ENCODE measurements around the gene NEK7. TPM values are rescaled to one million over a fixed set of nuclear protein-coding genes. Genes with fewer than 3 reads are reported as not detected.
"Not testable (repeated sequence)": the region's sequence is repeated elsewhere in the genome, so short reads cannot be mapped to it uniquely, and the experiment has no call there.

The NEK7 gene
- total and polyA plus RNA-seq, 2 of the 4 experiments (the other 2 are of a cell fraction), result 89.0 to 467 TPM

- H2BK5ac ChIP-seq (ENCODE audit: low read depth, low read length, poor library complexity, severe bottlenecking); H2AK9ac ChIP-seq (replicated peaks; ENCODE audit: low read depth, low read length, poor library complexity); H2BK120ac ChIP-seq (ENCODE audit: low read depth, low read length); H3K9me3 ChIP-seq (ENCODE audit: control insufficient read depth, insufficient read depth, low read length); H4K91ac ChIP-seq (ENCODE audit: insufficient read depth, low read depth, low read length); H3K4me1 ChIP-seq (ENCODE audit: control insufficient read depth, insufficient read depth, low read length); H3K56ac ChIP-seq (ENCODE audit: extremely low read depth, insufficient read depth, low read length); H3K4ac ChIP-seq (ENCODE audit: low read depth, low read length); H4K5ac ChIP-seq (ENCODE audit: low read depth, low read length); H3K36me3 ChIP-seq (ENCODE audit: control insufficient read depth, insufficient read depth, low read length); H3K9ac ChIP-seq (ENCODE audit: low read depth, low read length); DNase-seq; H3K23ac ChIP-seq (ENCODE audit: low read depth, low read length); H3K4me2 ChIP-seq (ENCODE audit: low read depth, low read length); POLR2A ChIA-PET (ENCODE audit: unreplicated experiment); H4K8ac ChIP-seq (ENCODE audit: low read depth in 2 of 2, low read length in 2 of 2); H3K27me3 ChIP-seq (ENCODE audit: control insufficient read depth, insufficient read depth, low read length); CTCF ChIA-PET; dilution Hi-C loops (cut with HindIII; ENCODE audit: low sequenced_read_pairs, unreplicated experiment); intact Hi-C loops (cut with micrococcal nuclease); in situ Hi-C loops (cut with MboI; ENCODE audit: low sequenced_read_pairs); H2BK20ac ChIP-seq (ENCODE audit: low read depth, low read length); H3K18ac ChIP-seq (ENCODE audit: low read depth, low read length); H2AK5ac ChIP-seq (ENCODE audit: low read depth, low read length); H3K4me3 ChIP-seq (ENCODE audit: insufficient read depth, low read depth, low read length); H3K14ac ChIP-seq (replicated peaks; ENCODE audit: low read depth, low read length); H3K9me1 ChIP-seq (ENCODE audit: insufficient read depth, low read length); BruUV-seq (replicated peaks); H3K27ac ChIP-seq (ENCODE audit: insufficient read depth, low read length); ATAC-seq (ENCODE audit: low read depth); H2BK15ac ChIP-seq (ENCODE audit: low read depth, low read length); H2AFZ ChIP-seq (replicated peaks; ENCODE audit: low read length, poor library complexity); H4K20me1 ChIP-seq (ENCODE audit: insufficient read depth, low read length): not testable (repeated sequence)
- H3K79me1 ChIP-seq (ENCODE audit: low read depth in 1 of 2, low read length in 2 of 2), result peaks cover 9 to 37% of the 10 kb centered on the region in 2 experiments
- WGBS, 2 experiments (ENCODE audit: extremely low coverage in 2 of 2, insufficient read length in 1 of 2), result no CpG with 5 or more reads among the region's 2 CpGs
These were observed 70.7 kb downstream of the NEK7 start for GRCh38 chr1:198227454-198227853.
